Natural killer cell treated with Interleukin-12 subunit alpha and Interleukin-12 subunit beta and Interleukin-15 and Interleukin-18, amount 100 ng/mL, for 72 hours (primary cell): ENCODE data around the gene VGLL2. TPM values are rescaled to one million over a fixed set of nuclear protein-coding genes. Genes with fewer than 3 reads are reported as not detected.
A peak's percentile ranks its signal among the peaks of the same experiment; 100 is the strongest.

Experiments
- ATAC-seq, 2 donors: fragments of 150-1000 bp; cut with Tn5 transposase in 1 of 2; sonication (Bioruptor Pico), chemical (Tn5 transposase) in 1 of 2; 2 replicates each; pipeline ENCODE4 v1.10.0; 2021
- DNase-seq: peaks from one replicate; pipeline ENCODE4 v3.0.0; 2022; ENCODE audit warnings: low spot score
- H3K27ac Mint-ChIP-seq, 2 donors: 1 replicate in 1 of 2; 2 replicates in 1 of 2; pipeline ENCODE4 v1.8.0; 2022; ENCODE audit warnings: mixed read lengths in 2 of 2, mild to moderate bottlenecking in 1 of 2, moderate library complexity in 1 of 2
- H3K27me3 Mint-ChIP-seq, 2 donors: 1 replicate in 1 of 2; 2 replicates in 1 of 2; pipeline ENCODE4 v1.8.0; 2022; ENCODE audit warnings: mixed read lengths in 2 of 2
- H3K36me3 Mint-ChIP-seq: one replicate; pipeline ENCODE4 v1.8.0; 2022; ENCODE audit warnings: mixed read lengths
- H3K4me1 Mint-ChIP-seq, 2 donors: 1 replicate in 1 of 2; 2 replicates in 1 of 2; pipeline ENCODE4 v1.8.0; 2022; ENCODE audit warnings: low read depth in 2 of 2, mixed read lengths in 2 of 2, mild to moderate bottlenecking in 1 of 2
- H3K4me3 Mint-ChIP-seq: one replicate; pipeline ENCODE4 v1.8.0; 2022; ENCODE audit warnings: mixed read lengths
- H3K9me3 Mint-ChIP-seq: 2 replicates; pipeline ENCODE4 v1.8.0; 2022; ENCODE audit warnings: mixed read lengths
- total RNA-seq, 2 donors: library from RNA; stranded (reverse); gene quantifications; one replicate each; pipeline ENCODE4 v1.2.3, GENCODE V29; 2022

VGLL2 gene
- total RNA-seq, 2 donors from 2014 or later, result not detected

DNA sequence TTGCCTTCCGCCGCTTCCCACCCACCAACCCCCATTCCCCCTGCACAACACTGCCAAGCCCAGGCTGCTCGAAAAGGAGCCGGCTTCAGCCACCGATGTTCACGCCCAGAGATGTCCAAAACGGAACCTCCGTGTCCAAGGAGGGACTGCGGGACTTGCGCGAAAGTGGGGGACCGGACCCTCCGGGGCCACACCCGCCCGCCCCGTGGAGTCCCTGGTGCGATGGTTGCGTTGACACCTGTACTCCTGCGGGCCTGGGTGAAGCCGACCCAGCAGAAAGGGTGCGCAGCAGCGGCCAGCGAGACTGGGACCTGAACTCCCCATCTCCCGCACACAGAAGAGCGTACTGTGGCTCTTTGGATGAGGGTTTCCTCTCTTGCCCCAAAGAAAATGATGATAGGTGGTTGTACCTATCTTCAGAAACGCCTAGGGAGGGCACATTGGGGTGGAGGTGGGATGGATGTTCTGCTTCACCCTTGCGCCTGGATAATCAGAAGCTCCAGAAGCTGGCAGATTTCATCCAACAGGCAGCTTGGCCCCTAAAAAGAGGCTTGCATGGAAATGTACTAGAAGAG is 1.9 kb upstream of the VGLL2 start:
- no peaks in the 10 kb centered on the region for H3K9me3 Mint-ChIP-seq
- no peak for DNase-seq
- no peak for ATAC-seq

DNA sequence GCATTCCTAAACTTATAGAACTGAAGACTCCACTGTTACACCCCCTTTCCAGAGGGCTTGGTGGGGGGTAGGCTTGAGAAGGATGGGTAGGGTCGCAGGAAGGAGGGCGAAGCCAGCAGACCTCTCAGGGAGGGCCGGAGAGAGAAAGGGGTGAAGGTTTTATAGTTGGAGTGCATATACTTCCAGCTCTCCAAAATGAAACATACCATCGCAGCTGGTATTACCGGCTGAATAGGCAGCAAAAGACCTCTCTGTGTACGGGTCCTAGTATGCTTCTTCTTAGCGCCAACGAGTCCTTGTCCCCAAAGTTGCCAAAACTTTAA is 1.0 kb upstream of the VGLL2 start:
- H3K4me3 Mint-ChIP-seq, result peak overlapping the region; percentile 60
- peaks cover 5 to 6% of the 10 kb centered on the region in 2 donors for H3K4me1 Mint-ChIP-seq
- ATAC-seq, result no peak
- no peak for DNase-seq
- H3K36me3 Mint-ChIP-seq, result peaks cover 5% of the 10 kb centered on the region
- H3K27me3 Mint-ChIP-seq, result peaks cover 53 to 79% of the 10 kb centered on the region in 2 donors
- H3K9me3 Mint-ChIP-seq, result no peaks in the 10 kb centered on the region
- no peak overlapping the region for H3K27ac Mint-ChIP-seq

More for the DNA sequence above, 1.9 kb upstream of the VGLL2 start:
- no peak overlapping the region for H3K4me3 Mint-ChIP-seq
- H3K36me3 Mint-ChIP-seq, result peaks cover 5% of the 10 kb centered on the region
- peaks cover 5 to 6% of the 10 kb centered on the region in 2 donors for H3K4me1 Mint-ChIP-seq
- no peak overlapping the region for H3K27ac Mint-ChIP-seq
- peaks cover 45 to 70% of the 10 kb centered on the region in 2 donors for H3K27me3 Mint-ChIP-seq

DNA sequence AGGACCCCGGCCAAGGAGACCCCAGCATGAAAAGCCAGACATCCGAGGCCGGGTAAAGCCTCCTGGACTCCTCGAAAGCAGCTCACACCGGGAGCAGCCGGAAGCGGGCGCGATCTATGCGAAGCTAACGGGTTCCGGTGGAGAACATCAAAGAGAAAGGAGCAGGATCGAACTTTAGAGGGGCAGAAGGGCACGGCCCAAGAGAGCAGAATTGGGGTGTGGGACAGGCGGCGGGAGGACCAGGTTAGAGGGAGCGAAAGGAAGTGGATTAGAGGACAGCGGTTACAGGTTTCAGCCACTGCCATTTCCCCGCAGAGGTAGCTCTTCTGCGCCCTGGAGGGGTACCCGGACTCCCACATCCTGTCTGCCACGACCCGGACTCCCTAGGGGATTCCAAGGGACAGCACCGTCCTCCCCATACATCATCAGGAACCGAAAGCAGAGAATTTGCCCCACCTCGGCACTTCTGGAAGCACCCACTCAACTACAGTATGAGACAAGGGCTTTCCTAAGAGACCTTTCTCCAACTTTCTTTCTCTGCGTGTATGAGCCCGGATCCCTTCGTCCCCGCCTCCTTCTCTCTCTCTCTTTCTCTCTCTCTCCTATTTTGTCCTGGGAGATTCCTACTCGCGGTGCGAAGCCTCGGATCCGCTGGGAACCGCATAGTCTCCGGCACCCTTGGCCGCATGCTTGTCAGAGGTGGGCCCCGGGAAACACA is 507 bp upstream of the VGLL2 start:
- ATAC-seq (peak; percentile 36 to 61), DNase-seq (no peak)
- H3K9me3 Mint-ChIP-seq, result no peaks in the 10 kb centered on the region
- H3K36me3 Mint-ChIP-seq, result peaks cover 5% of the 10 kb centered on the region
- peaks cover 5 to 6% of the 10 kb centered on the region in 2 donors for H3K4me1 Mint-ChIP-seq
- H3K4me3 Mint-ChIP-seq, result peak overlapping the region; percentile 60
- H3K27ac Mint-ChIP-seq, result no peak overlapping the region
- peaks cover 55 to 82% of the 10 kb centered on the region in 2 donors for H3K27me3 Mint-ChIP-seq

DNA sequence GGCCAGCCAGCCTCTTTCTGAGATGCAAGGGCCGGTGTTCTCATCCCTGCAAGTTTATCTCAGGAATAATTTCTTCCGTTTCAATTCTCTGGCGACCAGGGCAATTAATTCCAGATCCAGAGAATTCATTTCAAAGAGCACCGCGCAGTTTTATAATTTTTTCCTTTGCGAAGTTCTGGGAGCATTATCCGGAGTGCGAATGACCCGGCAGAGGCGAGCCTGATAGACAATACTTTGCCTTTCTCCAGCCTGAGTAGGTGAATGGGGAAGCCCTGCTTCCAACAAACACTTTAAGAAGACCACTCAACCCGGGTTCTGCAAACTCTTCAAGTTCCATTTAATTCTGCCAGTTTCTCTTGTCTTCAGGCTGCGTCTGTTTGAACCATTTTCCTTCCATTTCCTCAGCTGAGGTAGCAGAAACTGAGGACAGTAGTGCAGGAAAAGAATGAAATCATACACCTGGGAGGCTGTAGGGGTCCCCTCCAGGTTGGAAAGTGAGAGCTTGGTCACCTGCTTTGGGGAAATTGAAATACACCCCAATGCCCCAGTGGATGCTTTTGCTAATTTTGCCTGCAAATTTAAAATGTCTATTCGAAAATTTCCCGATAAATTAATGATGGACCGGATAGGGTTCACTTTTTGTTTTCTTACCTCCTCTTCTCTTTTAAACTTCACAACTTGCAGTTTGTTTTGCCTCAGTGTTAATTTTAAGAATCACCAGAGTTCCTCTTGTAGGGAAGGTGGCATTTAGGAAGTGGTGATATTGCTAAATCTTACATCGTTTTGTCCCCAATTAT is 1.1 kb downstream of the VGLL2 start:
- DNase-seq (no peak), ATAC-seq (no peak)
- H3K4me1 Mint-ChIP-seq, result peaks cover 5 to 6% of the 10 kb centered on the region in 2 donors
- peaks cover 53 to 71% of the 10 kb centered on the region in 2 donors for H3K27me3 Mint-ChIP-seq
- H3K27ac Mint-ChIP-seq, result no peak overlapping the region
- H3K36me3 Mint-ChIP-seq, result peaks cover 5% of the 10 kb centered on the region
- H3K9me3 Mint-ChIP-seq, result no peaks in the 10 kb centered on the region
- H3K4me3 Mint-ChIP-seq, result no peak overlapping the region

DNA sequence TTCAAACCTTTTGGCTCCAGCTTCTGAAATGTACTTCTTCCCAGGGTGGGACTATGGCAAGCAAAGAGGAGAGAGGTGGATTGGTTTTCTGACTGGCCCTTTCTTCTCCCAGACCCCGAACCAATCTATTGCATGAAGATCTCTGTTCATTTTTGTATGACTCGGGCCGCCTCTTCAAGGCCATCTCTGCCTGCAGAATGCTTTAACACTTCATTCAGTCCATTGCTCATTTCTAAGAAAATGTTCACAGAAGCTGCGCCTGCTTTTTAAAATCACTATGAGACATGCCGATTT is 1.6 kb downstream of the VGLL2 start:
- no peak for DNase-seq
- no peak for ATAC-seq
- peaks cover 5% of the 10 kb centered on the region for H3K36me3 Mint-ChIP-seq
- no peak overlapping the region for H3K27ac Mint-ChIP-seq
- H3K9me3 Mint-ChIP-seq, result no peaks in the 10 kb centered on the region
- peaks cover 50 to 71% of the 10 kb centered on the region in 2 donors for H3K27me3 Mint-ChIP-seq
- peaks cover 5 to 6% of the 10 kb centered on the region in 2 donors for H3K4me1 Mint-ChIP-seq
- H3K4me3 Mint-ChIP-seq, result no peak overlapping the region

DNA sequence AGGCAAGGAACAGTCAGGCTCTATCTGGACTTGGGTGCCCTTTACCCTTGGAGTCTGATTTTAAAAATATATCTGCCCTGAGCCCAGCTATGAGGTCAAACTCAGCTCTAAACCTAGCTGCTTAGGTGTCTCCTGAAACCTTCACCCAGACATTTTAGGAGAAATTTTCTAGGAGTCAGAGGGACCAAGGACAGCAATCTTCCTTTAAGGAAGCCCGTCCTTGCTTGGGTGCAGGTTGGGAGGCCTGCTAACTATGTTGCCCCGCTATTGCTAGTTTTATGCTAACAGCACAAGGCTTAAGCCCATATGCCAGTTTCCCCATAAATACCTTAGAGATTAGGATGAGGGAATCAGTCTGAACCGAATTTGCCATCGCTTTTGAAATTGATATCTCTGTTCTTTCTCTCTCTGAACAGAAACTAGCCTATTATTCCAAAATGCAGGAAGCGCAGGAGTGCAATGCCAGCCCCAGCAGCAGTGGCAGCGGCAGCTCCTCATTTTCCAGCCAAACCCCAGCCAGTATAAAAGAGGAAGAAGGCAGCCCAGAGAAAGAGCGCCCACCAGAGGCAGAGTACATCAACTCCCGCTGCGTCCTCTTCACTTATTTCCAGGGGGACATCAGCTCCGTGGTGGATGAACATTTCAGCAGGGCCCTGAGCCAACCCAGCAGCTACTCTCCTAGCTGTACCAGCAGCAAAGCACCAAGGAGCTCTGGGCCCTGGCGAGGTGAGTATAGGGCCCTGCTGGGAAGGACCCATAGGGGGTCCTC is 2.6 kb downstream of the VGLL2 start:
- H3K36me3 Mint-ChIP-seq, result peaks cover 5% of the 10 kb centered on the region
- no peaks in the 10 kb centered on the region for H3K9me3 Mint-ChIP-seq
- no peak overlapping the region for H3K4me3 Mint-ChIP-seq
- peaks cover 55 to 73% of the 10 kb centered on the region in 2 donors for H3K27me3 Mint-ChIP-seq
- no peak overlapping the region for H3K27ac Mint-ChIP-seq
- ATAC-seq (no peak), DNase-seq (no peak)
- H3K4me1 Mint-ChIP-seq, result peaks cover 5 to 6% of the 10 kb centered on the region in 2 donors

DNA sequence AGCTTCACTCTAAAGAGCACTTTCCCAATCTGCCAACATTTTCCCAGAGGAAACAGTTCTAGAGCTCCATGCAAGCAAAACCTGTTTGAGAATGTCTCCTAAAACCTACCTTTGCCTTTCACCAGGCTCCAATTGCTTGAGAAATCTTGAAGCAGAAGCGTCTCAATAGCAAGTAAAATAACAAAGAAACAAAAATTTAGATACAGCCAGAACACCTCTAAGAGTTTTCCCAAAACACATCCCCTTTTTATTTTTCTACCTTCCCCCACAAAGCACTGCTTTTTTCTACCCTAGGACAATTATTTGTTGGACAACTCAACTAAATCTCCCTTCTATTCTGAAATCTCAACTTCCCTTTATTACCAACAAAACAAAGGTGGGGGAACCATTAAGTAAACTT is 3.6 kb downstream of the VGLL2 start:
- Mint-ChIP-seq H3K4me3 (no peak overlapping the region), H3K27me3 (peaks cover 59 to 81% of the 10 kb centered on the region in 2 donors), H3K27ac (no peak overlapping the region), H3K9me3 (no peaks in the 10 kb centered on the region), H3K36me3 (peaks cover 5% of the 10 kb centered on the region), H3K4me1 (peaks cover 5 to 6% of the 10 kb centered on the region in 2 donors)
- ATAC-seq (no peak), DNase-seq (no peak)

DNA sequence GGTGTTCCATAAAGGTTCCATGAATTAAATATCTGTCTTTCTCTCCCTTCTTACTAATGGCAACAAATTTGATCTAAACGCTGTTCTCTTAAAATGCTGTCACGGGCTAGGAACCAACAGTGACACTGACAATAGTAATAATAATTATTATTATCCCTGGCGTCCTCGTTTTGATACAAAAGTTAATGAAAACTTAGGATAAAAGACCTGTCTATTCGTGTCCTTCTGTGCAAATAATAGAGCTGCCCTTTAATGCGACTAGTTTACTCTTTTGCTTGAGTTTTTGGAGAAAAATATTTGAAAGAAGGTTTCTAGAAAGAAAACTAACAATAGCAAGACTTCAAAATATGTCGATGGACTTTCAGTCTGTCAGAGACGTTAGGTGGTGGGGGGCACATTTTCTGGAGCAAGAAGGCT is 4.3 kb downstream of the VGLL2 start:
- Mint-ChIP-seq H3K36me3 (peaks cover 5% of the 10 kb centered on the region), H3K9me3 (no peaks in the 10 kb centered on the region), H3K27ac (no peak overlapping the region), H3K4me3 (no peak overlapping the region), H3K4me1 (peaks cover 5 to 6% of the 10 kb centered on the region in 2 donors), H3K27me3 (peaks cover 53 to 81% of the 10 kb centered on the region in 2 donors)
- no peak for ATAC-seq
- DNase-seq, result no peak

DNA sequence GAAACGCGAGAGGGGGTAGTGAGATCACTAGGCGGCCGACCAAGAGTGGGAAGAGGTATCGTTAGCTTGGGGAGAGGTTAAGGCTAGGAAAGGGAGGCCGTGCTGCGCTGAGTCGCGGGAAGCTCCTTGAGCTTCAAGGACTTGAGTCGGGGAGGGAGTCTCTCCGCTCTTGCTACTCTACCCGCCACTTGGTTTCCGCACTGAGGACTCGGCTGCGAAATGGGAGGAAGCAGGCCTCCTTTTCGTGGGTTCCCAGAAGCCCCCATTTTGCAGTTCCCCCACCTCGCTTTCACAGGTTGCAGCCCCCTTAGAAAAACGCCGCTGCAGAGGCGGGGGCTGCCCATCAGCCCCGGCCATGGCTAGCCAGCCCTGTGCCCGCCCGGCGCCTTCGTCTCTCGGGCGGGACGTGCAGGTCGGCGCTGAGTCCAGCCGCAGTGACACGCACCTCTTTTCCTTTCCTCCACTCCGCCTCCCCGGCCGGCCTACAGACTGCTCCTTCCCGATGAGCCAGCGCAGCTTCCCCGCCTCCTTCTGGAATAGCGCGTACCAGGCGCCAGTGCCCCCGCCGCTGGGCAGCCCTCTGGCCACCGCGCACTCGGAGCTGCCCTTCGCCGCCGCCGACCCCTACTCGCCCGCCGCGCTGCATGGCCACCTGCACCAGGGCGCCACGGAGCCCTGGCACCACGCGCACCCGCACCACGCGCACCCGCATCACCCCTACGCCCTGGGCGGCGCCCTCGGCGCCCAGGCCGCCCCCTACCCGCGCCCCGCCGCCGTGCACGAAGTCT is 4.9 kb downstream of the VGLL2 start:
- Mint-ChIP-seq H3K4me3 (no peak overlapping the region), H3K27me3 (peaks cover 48 to 81% of the 10 kb centered on the region in 2 donors), H3K36me3 (peaks cover 5% of the 10 kb centered on the region), H3K4me1 (peaks cover under 1% of the 10 kb centered on the region in 2 donors), H3K9me3 (no peaks in the 10 kb centered on the region), H3K27ac (no peak overlapping the region)
- DNase-seq (no peak), ATAC-seq (peak in 1 of 2 donors; percentile 24)

DNA sequence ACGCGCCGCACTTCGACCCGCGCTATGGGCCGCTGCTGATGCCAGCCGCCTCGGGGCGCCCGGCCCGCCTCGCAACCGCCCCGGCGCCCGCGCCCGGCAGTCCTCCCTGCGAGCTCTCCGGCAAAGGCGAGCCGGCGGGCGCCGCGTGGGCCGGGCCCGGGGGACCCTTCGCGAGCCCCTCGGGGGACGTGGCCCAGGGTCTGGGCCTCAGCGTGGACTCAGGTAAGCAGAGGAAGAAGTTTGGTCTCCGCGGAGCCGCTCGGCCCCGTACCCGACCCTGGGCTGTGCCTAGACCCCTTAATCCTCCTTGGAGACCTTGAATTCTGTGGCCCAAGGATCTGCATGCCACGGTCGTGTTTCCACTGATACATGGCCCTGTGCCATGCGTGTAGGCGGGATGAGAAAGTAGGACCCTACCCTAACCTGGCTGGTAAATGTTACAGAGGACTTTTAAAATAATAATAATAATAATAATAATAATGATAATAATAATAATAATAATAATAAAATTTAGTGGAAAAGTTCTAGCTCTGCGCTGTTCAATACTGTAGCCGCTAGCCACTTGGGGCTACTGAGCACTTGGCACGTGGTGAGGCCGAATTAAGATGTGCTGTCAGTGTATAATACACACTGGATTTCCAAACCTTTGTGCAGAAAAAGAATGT is 5.6 kb downstream of the VGLL2 start:
- Mint-ChIP-seq H3K9me3 (no peaks in the 10 kb centered on the region), H3K4me3 (no peak overlapping the region), H3K27me3 (peaks cover 52 to 85% of the 10 kb centered on the region in 2 donors), H3K4me1 (no peaks in the 10 kb centered on the region), H3K36me3 (peaks cover 5% of the 10 kb centered on the region), H3K27ac (no peak overlapping the region)
- no peak for DNase-seq
- ATAC-seq, result peak in 1 of 2 donors; percentile 20

DNA sequence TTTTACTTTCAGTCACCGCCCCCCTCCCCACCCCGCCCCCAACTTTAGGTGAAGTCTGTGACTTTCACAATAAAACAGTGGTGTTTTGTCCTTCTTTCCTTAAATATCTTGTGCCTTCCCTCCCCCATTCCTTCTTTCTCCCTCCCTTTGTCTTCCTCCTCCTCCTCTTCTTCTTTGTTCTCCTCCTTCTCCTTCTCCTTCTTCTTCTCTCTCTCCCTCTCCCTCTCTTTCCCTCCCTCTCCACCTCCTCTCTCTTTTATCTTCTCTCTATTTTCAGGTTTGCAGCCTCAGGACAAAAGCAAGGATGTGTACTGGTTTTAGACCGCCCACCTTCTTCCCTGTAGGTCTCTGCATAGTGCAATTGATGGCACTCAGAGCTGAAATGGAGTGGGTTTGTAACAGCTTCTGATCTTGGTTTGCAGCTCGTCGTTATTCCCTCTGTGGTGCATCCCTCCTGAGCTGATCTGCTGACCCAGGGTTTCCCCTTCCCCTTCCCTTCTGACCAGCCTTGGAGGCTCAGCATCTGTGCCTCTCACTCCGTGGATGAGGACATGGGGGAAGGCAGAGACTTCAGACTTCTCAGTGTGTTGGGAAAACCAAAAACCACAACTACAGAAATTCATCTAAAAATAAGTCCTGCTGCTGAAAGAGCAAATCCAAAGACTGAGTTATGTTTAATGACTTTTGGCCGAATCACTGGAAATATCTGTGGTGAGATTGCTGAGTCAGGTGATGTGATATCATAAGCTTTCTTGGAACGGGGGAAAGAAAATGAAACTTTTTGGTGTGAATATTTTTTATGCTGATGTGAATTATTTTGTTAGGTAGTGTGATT is 6.9 kb downstream of the VGLL2 start:
- ATAC-seq (no peak), DNase-seq (no peak)
- Mint-ChIP-seq H3K27ac (no peak overlapping the region), H3K4me3 (no peak overlapping the region), H3K9me3 (no peaks in the 10 kb centered on the region), H3K36me3 (no peaks in the 10 kb centered on the region), H3K27me3 (peaks cover 51 to 86% of the 10 kb centered on the region in 2 donors), H3K4me1 (no peaks in the 10 kb centered on the region)

DNA sequence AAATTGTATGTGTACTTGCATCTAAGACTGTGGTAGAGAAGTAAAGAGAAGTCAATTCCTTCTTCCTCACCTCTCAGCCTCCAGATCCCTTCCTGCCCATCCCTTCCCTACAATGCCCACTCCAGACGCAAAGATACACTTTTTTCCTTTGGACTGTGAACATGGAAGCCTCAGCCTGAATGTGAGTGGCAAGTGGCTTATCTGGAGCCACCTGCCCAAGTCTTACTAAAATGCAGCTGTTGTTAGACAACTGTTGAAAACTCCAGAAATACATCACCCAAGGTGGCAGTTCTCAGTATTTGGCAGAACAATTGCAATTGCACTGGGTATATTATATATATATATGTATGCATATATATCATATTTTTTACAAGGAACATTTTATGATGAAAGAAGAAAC is 7.5 kb downstream of the VGLL2 start:
- H3K27ac Mint-ChIP-seq, result no peak overlapping the region
- DNase-seq (no peak), ATAC-seq (no peak)
- no peaks in the 10 kb centered on the region for H3K9me3 Mint-ChIP-seq
- no peak overlapping the region for H3K4me3 Mint-ChIP-seq
- no peaks in the 10 kb centered on the region for H3K4me1 Mint-ChIP-seq
- H3K36me3 Mint-ChIP-seq, result no peaks in the 10 kb centered on the region
- peaks cover 46 to 80% of the 10 kb centered on the region in 2 donors for H3K27me3 Mint-ChIP-seq
